Measurements from ENCODE around the gene TEDC1. TPM values are rescaled to one million over a fixed set of nuclear protein-coding genes. Genes with fewer than 3 reads are reported as not detected.

Gene TEDC1
- total and polyA plus RNA-seq, 7 donors: 0.95 to 5.2 (median 1.9) TPM

DNA sequence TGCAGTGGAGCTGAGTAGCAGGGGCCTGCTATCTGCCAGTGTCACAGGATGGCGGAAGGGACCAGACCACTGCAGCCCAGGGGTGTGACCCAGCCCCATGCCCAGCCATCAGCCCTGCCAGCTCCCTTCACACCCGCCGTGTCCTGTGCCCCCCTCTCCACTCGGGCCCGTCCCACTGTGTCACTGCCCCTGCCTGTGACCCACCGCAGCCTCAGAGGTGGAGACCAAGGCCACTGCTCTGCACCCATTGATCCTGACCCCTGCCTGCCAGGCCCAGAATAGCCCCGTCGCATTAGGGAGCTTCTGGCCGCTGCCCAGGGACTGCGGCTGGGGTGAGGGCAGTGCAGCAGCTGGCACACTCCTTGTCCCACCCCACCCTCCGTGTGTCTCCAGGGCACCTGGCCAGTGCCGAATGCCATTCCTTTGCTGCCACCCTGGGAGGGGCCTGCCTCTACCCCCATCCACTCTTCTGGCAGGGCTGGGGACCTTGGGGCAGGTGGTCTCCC, 18.5 kb upstream of the TEDC1 start:
- Histone ChIP-seq H3K9me3 (no peaks in the 10 kb centered on the region), H3K27me3 (ENCODE audit: insufficient read depth in 3 of 3, low read length in 2 of 3) (peaks cover 0 to 4% (median 2%) of the 10 kb centered on the region in 3 donors), H3K36me3 (ENCODE audit: insufficient read depth in 1 of 2, low read depth in 1 of 2) (peaks cover 0 to 20% of the 10 kb centered on the region in 2 donors), H3K4me1 (peaks cover 58% of the 10 kb centered on the region), H3K27ac (no peak overlapping the region), H3K4me3 (no peak overlapping the region)
- TF ChIP-seq, protein P1, sequence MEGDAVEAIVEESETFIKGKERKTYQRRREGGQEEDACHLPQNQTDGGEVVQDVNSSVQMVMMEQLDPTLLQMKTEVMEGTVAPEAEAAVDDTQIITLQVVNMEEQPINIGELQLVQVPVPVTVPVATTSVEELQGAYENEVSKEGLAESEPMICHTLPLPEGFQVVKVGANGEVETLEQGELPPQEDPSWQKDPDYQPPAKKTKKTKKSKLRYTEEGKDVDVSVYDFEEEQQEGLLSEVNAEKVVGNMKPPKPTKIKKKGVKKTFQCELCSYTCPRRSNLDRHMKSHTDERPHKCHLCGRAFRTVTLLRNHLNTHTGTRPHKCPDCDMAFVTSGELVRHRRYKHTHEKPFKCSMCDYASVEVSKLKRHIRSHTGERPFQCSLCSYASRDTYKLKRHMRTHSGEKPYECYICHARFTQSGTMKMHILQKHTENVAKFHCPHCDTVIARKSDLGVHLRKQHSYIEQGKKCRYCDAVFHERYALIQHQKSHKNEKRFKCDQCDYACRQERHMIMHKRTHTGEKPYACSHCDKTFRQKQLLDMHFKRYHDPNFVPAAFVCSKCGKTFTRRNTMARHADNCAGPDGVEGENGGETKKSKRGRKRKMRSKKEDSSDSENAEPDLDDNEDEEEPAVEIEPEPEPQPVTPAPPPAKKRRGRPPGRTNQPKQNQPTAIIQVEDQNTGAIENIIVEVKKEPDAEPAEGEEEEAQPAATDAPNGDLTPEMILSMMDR (IDR thresholded peaks at IDR 0.05): no peak
- ATAC-seq (peak in 3 of 4 donors; percentile 9 to 22 (median 11)), DNase-seq (peak; percentile 37 to 72)
- intact Hi-C loops (cut with DNase I): no loop called here
- WGBS, 3 donors: 28 to 41% (median 30%) methylated on average over 12 of the region's 12 CpGs

DNA sequence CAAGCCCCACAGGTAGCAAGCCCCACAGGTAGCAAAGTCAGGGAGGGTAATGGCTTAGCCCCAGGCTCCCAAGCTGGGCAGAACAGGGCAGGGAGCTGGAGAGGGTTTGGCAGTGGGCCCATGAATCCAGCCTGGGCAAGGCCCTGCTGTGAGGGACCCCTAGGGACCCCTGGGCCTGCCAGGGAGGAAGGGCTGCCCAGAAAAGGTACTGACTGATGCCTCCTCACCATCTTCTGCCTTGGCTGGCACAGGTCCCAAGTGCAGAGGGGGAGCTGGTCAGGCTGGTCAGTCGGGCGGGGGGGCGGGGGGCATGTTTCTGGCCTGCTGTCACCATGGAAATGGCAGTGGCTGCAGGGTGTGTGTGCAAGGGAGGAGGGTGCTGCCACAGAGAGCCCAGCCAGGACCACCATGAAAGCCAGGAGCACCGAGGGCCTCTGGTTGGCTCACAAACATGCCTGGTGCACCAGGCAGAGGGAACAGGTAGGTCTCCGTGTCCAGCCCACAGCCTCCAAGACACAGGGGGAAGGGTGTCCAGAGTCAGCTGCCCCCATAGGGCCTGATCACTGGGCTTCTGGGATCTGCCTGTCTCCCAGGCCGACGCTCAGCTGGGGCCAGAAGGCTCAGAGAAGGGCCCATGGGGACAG, 17.9 kb upstream of the TEDC1 start:
- Histone ChIP-seq H3K9me3 (no peaks in the 10 kb centered on the region), H3K4me3 (peak overlapping the region; percentile 70), H3K27me3 (ENCODE audit: insufficient read depth in 3 of 3, low read length in 2 of 3) (peaks cover 0 to 4% (median 2%) of the 10 kb centered on the region in 3 donors), H3K4me1 (peaks cover 57% of the 10 kb centered on the region), H3K27ac (peak overlapping the region; percentile 55), H3K36me3 (ENCODE audit: insufficient read depth in 1 of 2, low read depth in 1 of 2) (peaks cover 0 to 14% of the 10 kb centered on the region in 2 donors)
- intact Hi-C loops (cut with DNase I): no loop called here
- TF ChIP-seq, protein P1 (IDR thresholded peaks at IDR 0.05): no peak
- DNase-seq (no peak), ATAC-seq (no peak)
- 23 to 33% (median 31%) methylated on average over 3 to 7 of the region's 7 CpGs for WGBS, 3 donors

DNA sequence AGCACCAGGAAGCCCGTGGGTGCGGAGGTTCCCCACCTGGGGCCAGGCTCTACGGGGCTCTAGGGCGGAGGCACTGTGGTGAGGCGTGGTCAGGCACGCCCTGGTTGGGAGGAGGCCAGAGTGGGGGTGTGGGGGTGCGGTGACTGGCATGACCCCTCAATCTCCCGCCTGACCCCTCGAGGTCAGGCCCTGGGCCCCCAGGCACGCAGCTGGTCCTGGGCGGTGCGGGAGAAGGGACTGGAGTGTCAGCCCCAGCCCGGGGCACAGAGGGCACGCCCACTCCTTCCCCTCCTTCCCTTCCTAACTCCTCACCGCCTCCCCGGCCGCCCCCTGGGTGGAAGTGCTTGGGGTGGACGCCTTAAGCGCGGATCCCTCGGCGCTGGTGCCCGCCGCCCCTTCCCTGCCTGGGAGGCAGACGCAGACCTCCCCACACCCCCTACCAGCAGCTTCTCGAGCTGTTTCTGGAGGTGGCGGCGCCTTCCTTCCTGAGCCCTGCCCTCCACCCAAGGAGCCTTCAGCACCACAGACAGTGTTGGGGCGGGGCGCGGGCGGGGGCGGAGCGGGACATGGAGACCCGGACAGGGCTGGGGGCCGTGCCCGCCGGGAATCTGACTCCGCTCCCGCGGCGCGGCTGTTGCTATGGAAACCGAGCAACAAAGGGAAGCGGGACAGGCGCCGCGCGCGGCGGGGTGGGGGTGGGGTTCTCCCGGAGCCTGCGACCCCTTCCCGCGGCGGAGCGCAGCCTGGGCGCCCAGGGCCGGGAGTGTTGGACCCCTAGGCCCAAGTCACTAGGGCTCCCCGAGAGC, 17.2 kb upstream of the TEDC1 start:
- H3K27ac ChIP-seq: peak overlapping the region; percentile 55

DNA sequence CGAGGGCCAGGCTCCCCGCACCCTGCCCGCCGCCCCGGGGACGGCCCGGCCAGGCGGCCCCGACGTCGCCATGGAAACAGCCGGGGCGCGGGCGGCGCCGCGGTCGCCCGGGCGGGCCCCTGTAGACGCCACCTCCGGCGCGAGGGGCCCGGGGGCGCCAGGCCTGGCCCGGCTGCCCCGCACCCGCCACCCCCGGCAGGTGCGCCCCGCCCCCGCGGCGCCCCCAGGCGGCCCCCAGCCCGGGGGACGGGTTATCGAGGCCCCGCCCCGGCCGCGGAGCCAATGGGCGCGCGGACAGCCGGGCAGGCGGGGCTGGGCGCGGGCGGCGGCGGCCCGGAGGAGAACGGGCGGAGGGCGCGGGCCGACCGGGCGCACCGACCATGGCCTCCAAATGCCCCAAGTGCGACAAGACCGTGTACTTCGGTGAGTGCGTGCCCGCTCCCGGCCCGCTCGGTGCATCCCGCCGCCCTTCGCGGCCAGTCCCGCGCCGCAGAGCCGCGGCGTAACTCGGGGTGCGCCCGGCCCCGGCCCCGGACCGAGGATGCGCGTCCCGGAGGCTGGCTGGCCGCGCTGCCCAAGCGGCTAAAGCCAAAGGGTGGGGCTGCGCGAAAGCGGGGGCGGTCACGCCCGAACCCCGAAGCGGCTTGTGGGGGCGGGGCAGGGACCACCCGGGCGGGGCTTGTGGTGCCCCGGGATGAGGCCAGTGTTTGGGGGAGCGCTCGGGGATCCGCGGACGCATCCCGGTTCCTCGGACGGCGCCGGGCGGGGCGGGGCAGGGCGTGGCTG, 16.4 kb upstream of the TEDC1 start, which contains the start of gene CRIP2:
CRIP2 (plus strand) TSS at position 339 of the 786 bp plus-strand sequence; CDS start at position 381, 42 bp downstream.
- intact Hi-C loops (cut with DNase I): no loop called here
- ATAC-seq: peak in 1 of 4 donors; percentile 25
- peak in 1 of 2 donors; percentile 52 for DNase-seq
- Histone ChIP-seq H3K9me3 (no peaks in the 10 kb centered on the region), H3K36me3 (ENCODE audit: insufficient read depth in 1 of 2, low read depth in 1 of 2) (peaks cover 0 to 11% of the 10 kb centered on the region in 2 donors), H3K4me3 (peak within 1 kb of the TSS; percentile 78), H3K27me3 (ENCODE audit: insufficient read depth in 3 of 3, low read length in 2 of 3) (peaks cover 0 to 4% (median 2%) of the 10 kb centered on the region in 3 donors), H3K27ac (peak within 1 kb of the TSS; percentile 67), H3K4me1 (peaks cover 43% of the 10 kb centered on the region)
- TF ChIP-seq, protein P1 (IDR thresholded peaks at IDR 0.05): no peak
- 0 to 1% (median 0%) methylated on average over 43 to 117 of the region's 118 CpGs for WGBS, 3 donors

More for the DNA sequence above, 17.2 kb upstream of the TEDC1 start:
- Histone ChIP-seq H3K9me3 (no peaks in the 10 kb centered on the region), H3K36me3 (ENCODE audit: insufficient read depth in 1 of 2, low read depth in 1 of 2) (peaks cover 0 to 13% of the 10 kb centered on the region in 2 donors), H3K4me3 (peak overlapping the region; percentile 70), H3K27me3 (ENCODE audit: insufficient read depth in 3 of 3, low read length in 2 of 3) (peaks cover 0 to 4% (median 2%) of the 10 kb centered on the region in 3 donors), H3K4me1 (peaks cover 50% of the 10 kb centered on the region)
- intact Hi-C loops (cut with DNase I): no loop called here
- peak; percentile 31 to 57 (median 39) for ATAC-seq
- peak; percentile 86 to 90 for DNase-seq
- TF ChIP-seq, protein P1 (IDR thresholded peaks at IDR 0.05): no peak
- 4 to 7% (median 6%) methylated on average over 31 to 60 of the region's 60 CpGs for WGBS, 3 donors
